ENCODE results near the gene SIPA1L3. TPM values are rescaled to one million over a fixed set of nuclear protein-coding genes. Genes with fewer than 3 reads are reported as not detected.

The SIPA1L3 gene
- total RNA-seq, 1 donor from 2014 or later, result 66.7 TPM

DNA sequence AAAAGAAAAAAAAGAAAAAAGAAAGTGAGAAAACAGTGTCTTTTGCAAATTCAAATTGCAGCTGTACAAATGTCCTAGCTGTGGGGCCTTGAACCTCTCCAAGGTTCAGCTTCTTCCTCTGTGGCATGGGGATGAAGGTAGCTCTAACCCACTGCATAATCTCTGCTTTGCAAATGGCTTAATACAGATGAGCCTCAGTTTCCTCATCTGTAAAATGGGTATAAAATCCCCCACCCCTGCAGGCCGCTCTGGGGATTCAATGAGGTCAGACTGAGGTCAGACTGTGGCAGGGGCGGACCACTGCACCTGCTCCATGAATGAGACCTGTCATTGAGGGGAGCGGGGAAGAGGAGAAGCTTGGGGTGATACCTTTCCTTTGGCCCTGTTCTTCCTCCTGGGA is 311.2 kb downstream of the SIPA1L3 start:
- DNase-seq (ENCODE audit: low read depth), result no peak
- TF ChIP-seq, protein P1, sequence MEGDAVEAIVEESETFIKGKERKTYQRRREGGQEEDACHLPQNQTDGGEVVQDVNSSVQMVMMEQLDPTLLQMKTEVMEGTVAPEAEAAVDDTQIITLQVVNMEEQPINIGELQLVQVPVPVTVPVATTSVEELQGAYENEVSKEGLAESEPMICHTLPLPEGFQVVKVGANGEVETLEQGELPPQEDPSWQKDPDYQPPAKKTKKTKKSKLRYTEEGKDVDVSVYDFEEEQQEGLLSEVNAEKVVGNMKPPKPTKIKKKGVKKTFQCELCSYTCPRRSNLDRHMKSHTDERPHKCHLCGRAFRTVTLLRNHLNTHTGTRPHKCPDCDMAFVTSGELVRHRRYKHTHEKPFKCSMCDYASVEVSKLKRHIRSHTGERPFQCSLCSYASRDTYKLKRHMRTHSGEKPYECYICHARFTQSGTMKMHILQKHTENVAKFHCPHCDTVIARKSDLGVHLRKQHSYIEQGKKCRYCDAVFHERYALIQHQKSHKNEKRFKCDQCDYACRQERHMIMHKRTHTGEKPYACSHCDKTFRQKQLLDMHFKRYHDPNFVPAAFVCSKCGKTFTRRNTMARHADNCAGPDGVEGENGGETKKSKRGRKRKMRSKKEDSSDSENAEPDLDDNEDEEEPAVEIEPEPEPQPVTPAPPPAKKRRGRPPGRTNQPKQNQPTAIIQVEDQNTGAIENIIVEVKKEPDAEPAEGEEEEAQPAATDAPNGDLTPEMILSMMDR (conservative IDR thresholded peaks at IDR 0.05; ENCODE audit: low read depth, low read length), result no peak
- H3K4me3 ChIP-seq (ENCODE audit: low read depth, low read length), result no peak overlapping the region

DNA sequence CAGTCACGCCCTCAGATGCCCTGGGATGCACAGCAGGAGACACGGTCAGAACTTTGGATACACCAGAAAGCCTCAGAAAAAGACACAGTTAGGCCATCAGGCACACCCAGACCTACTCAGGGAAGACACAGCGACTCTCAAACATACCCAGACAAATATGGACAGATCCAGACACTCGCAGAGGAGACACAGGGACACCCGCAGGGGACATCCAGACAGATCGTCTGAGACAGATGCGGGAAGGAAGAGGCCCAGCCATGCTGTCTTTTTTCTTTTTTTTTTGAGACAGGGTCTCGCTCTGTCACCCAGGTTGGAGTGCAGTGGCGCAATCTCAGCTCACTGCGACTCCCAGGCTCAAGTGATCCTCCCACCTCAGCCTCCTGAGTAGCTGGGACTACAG is 312.2 kb downstream of the SIPA1L3 start:
- no peak for DNase-seq (ENCODE audit: low read depth)
- H3K4me3 ChIP-seq (ENCODE audit: low read depth, low read length), result no peak overlapping the region
- TF ChIP-seq, protein P1 (conservative IDR thresholded peaks at IDR 0.05; ENCODE audit: low read depth, low read length), result no peak

DNA sequence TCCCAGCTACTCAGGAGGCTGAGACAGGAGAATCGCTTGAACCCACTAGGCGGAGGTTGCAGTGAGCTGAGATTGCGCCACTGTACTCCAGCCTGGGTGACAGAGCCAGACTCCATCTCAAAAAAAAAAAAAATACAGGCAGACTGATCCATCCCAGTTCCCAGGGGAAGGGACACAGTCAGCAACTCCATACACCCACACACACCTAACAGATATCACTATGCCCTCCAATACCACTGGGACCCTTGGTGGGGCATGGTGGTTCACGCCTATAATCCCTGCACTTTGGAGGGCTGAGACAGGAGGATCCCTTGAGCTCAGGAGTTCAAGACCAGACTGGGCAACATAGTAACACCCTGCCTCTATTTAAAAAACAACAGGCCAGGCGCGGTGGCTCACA is 314.4 kb downstream of the SIPA1L3 start:
- TF ChIP-seq, protein P1 (conservative IDR thresholded peaks at IDR 0.05; ENCODE audit: low read depth, low read length), result no peak
- no peak for DNase-seq (ENCODE audit: low read depth)
- no peak overlapping the region for H3K4me3 ChIP-seq (ENCODE audit: low read depth, low read length)

DNA sequence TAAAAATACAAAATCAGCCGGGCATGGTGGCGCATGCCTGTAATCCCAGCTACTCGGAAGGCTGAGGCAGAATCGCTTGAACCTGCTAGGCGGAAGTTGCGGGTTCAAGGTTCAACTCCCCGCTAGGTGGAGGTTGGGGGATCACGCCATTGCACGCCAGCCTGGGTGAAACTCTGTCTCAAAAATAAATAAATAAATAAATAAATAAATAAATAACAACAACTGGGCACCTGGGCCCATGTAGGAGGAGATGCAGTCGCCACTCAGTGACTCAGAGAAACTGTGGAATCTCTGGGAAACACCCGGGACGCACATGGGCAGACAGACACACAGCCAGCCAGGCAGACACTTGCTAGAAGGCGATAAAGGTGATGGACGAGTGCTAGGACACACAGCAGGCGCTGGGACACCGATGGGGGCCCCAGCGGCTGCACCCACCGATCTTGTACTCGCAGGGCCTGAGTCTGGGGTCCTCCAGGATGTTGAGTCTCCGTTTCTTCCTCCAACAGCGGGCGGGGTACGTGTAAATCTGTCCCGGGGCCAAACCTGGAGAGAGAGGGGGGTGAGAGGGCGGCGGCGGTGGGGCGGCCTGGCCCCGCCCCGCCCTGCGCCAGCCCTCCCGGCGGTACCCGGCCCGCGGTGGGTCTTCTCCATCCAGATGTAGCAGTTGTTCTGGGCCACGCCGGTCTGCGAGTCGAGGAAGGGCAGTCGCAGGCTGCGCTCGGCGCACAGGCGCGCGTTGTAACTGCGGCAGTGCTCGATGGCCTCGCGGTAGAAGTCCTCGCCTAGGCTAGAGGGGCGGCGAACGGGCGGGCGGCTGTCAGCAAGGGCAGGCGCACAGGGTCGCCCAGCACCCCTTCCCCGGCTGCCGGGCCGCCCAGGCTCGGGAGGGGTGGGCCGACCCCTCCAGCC is 315.2 kb downstream of the SIPA1L3 start:
- no peak overlapping the region for H3K4me3 ChIP-seq (ENCODE audit: low read depth, low read length)
- TF ChIP-seq, protein P1 (conservative IDR thresholded peaks at IDR 0.05; ENCODE audit: low read depth, low read length), result no peak
- DNase-seq (ENCODE audit: low read depth), result no peak

DNA sequence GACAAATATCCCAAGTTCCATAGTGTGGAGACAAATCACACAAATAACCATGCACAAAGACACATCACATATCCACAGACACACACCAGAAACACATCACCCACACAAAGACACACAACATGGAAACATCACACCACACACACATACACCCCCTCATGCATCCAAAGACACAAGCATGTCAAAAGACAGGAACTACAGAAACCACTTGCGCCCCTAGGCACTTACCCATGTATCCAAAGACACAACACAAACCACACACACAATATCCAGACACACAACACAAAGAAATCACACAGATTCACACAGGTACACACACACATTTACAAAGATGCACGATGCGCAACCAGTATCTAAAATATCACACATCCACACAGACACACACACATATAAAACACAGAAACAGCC is 316.1 kb downstream of the SIPA1L3 start:
- TF ChIP-seq, protein P1 (conservative IDR thresholded peaks at IDR 0.05; ENCODE audit: low read depth, low read length), result no peak
- H3K4me3 ChIP-seq (ENCODE audit: low read depth, low read length), result no peak overlapping the region
- no peak for DNase-seq (ENCODE audit: low read depth)

DNA sequence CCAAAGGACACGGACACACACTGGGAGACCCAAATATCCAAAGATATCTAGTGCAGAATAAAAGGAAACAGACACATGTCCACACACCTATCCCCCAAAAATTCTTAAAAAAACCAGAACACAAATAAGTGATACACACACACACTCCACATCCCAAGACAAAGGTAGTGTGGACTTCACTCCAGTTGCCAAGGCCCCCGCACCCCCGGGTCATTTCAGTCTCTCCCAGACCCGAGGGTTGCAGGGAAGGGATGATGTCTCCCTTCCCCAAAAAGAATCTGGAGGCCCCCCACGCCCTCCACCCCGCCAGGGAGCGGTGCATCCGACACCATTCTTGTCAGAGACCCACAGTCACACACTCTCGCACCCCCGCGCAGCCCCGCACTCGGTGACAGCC is 316.6 kb downstream of the SIPA1L3 start:
- TF ChIP-seq, protein P1 (conservative IDR thresholded peaks at IDR 0.05; ENCODE audit: low read depth, low read length), result no peak
- peak overlapping the region; percentile 62 for H3K4me3 ChIP-seq (ENCODE audit: low read depth, low read length)
- no peak for DNase-seq (ENCODE audit: low read depth)

All from epithelial cell of proximal tubule (primary cell).